Activated CD8-positive, alpha-beta T cell treated with anti-CD3 and anti-CD28 coated beads for 36 hours (primary cell): ENCODE results near the gene ACE. TPM values are rescaled to one million over a fixed set of nuclear protein-coding genes. Genes with fewer than 3 reads are reported as not detected.
"Not testable (repeated sequence)": the region's sequence is repeated elsewhere in the genome, so short reads cannot be mapped to it uniquely, and the experiment has no call there.

Experiments
- ATAC-seq: fragments of 200-7000 bp; cut with Tn5 transposase; one replicate; pipeline ENCODE4 v1.10.0; 2021; ENCODE audit warnings: mild to moderate bottlenecking, moderate library complexity
- CTCF ChIA-PET: fragments of 350-600 bp; sonication (Branson Sonifier 250); formaldehyde crosslinking; loops from one replicate; lab custom pipeline; 2021; ENCODE audit warnings: antibody characterized with exemption; lab: Charles Lee
- POLR2A ChIA-PET: fragments of 350-600 bp; sonication (Branson Sonifier 250); formaldehyde crosslinking; loops from one replicate; lab custom pipeline; 2021; ENCODE audit warnings: antibody characterized with exemption; lab: Charles Lee
- DNase-seq: peaks from one replicate; pipeline ENCODE4 v3.0.0-alpha.2; 2020
- H3K27ac Mint-ChIP-seq: one replicate; pipeline ENCODE4 v1.8.0; 2021; ENCODE audit warnings: mild to moderate bottlenecking, mixed read lengths
- H3K27me3 Mint-ChIP-seq: one replicate; pipeline ENCODE4 v1.8.0; 2021; ENCODE audit warnings: mixed read lengths
- H3K36me3 Mint-ChIP-seq: one replicate; pipeline ENCODE4 v1.8.0; 2021; ENCODE audit warnings: low read depth, mixed read lengths
- H3K4me1 Mint-ChIP-seq: one replicate; pipeline ENCODE4 v1.8.0; 2021; ENCODE audit warnings: low read depth, mixed read lengths
- H3K4me3 Mint-ChIP-seq: one replicate; pipeline ENCODE4 v1.8.0; 2021; ENCODE audit warnings: mild to moderate bottlenecking, moderate library complexity, mixed read lengths
- H3K9me3 Mint-ChIP-seq: one replicate; pipeline ENCODE4 v1.8.0; 2021; ENCODE audit warnings: mixed read lengths
- CTCF ChIP-seq: fragments of 200-600 bp; IDR thresholded peaks from one replicate; pipeline ENCODE4 v1.8.0; 2022; ENCODE audit warnings: antibody characterized with exemption, mild to moderate bottlenecking
- intact Hi-C: fragments of 100-400 bp; cut with micrococcal nuclease; formaldehyde crosslinking; loops from one replicate; pipeline ENCODE4 v1.10.0; 2022
- total RNA-seq, 2 experiments: library from RNA; stranded (reverse); gene quantifications; one replicate each; pipeline ENCODE4 v1.2.3, GENCODE V29; 2021

The ACE gene
- total RNA-seq, 2 experiments from 2014 or later: 0.36 to 0.51 TPM

GRCh38 chr17:63464691-63465236 lies 12.1 kb upstream of the ACE start:
- no peak for TF ChIP-seq CTCF
- Mint-ChIP-seq H3K36me3 (no peaks in the 10 kb centered on the region), H3K4me3 (no peak overlapping the region), H3K27ac (no peak overlapping the region), H3K27me3 (peaks cover 2% of the 10 kb centered on the region), H3K9me3 (no peaks in the 10 kb centered on the region), H3K4me1 (no peaks in the 10 kb centered on the region)
- ChIA-PET POLR2A (interaction anchor here (1.0 kb wide), 1 partner anchor 20 kb away, joined by 3 read pairs; no protein-coding TSS in a partner anchor), CTCF (interaction anchor here (2.1 to 3.3 kb wide), 2 partner anchors 14 to 39 kb away, joined by 9 read pairs; no protein-coding TSS in a partner anchor)
- no peak for DNase-seq
- intact Hi-C loops: no loop called here
- ATAC-seq: no peak

GRCh38 chr17:63468099-63468498 lies 8.8 kb upstream of the ACE start:
- CTCF ChIA-PET: interaction anchor here (1.6 to 4.2 kb wide), 2 partner anchors 11 to 43 kb away, joined by 7 to 18 read pairs; no protein-coding TSS in a partner anchor
- ATAC-seq, H3K4me3 Mint-ChIP-seq, H3K27me3 Mint-ChIP-seq, H3K36me3 Mint-ChIP-seq, H3K4me1 Mint-ChIP-seq, H3K27ac Mint-ChIP-seq, POLR2A ChIA-PET, DNase-seq, intact Hi-C loops, H3K9me3 Mint-ChIP-seq: not testable (repeated sequence)

GRCh38 chr17:63474174-63474573 lies 2.7 kb upstream of the ACE start:
- H3K9me3 Mint-ChIP-seq: no peaks in the 10 kb centered on the region
- DNase-seq (no peak), ATAC-seq (no peak)
- ChIA-PET POLR2A (interaction anchor here (0.7 kb wide), 1 partner anchor 10 kb away, joined by 3 read pairs; no protein-coding TSS in a partner anchor), CTCF (interaction anchor here (2.8 kb wide), 1 partner anchor 48 kb away, joined by 12 read pairs; no protein-coding TSS in a partner anchor)
- no peak overlapping the region for H3K27ac Mint-ChIP-seq
- H3K4me3 Mint-ChIP-seq: no peak overlapping the region
- TF ChIP-seq CTCF: no peak
- no peaks in the 10 kb centered on the region for H3K36me3 Mint-ChIP-seq
- peaks cover 10% of the 10 kb centered on the region for H3K4me1 Mint-ChIP-seq
- intact Hi-C loops: no loop called here
- peaks cover 32% of the 10 kb centered on the region for H3K27me3 Mint-ChIP-seq

GRCh38 chr17:63474586-63475460 lies 2.0 kb upstream of the ACE start:
- H3K9me3 Mint-ChIP-seq: no peaks in the 10 kb centered on the region
- no peak for DNase-seq
- CTCF ChIA-PET: interaction anchor here (2.8 kb wide), 1 partner anchor 49 kb away, joined by 12 read pairs; no protein-coding TSS in a partner anchor
- H3K4me3 Mint-ChIP-seq: peak overlapping the region; percentile 15
- TF ChIP-seq CTCF: no peak
- no peak for ATAC-seq
- intact Hi-C loops: no loop called here
- H3K4me1 Mint-ChIP-seq: peaks cover 10% of the 10 kb centered on the region
- POLR2A ChIA-PET: interaction anchor here (0.6 to 0.7 kb wide), 3 partner anchors 11 to 274 kb away, joined by 3 to 4 read pairs (median 3); no protein-coding TSS in a partner anchor
- no peaks in the 10 kb centered on the region for H3K36me3 Mint-ChIP-seq
- no peak overlapping the region for H3K27ac Mint-ChIP-seq
- H3K27me3 Mint-ChIP-seq: peaks cover 32% of the 10 kb centered on the region
